HEK293 (cell line): ENCODE measurements around the gene ARPC5.
A peak's percentile ranks its signal among the peaks of the same experiment; 100 is the strongest.

Source experiments
- CTCF ChIA-PET: fragments of 350-600 bp; formaldehyde crosslinking; extraction: SDS; loops from one replicate; lab custom pipeline; 2021; ENCODE audit warnings: antibody characterized with exemption; lab: Yijun Ruan, JAX
- POLR2A ChIA-PET: fragments of 300-600 bp; formaldehyde crosslinking; extraction: SDS; loops from one replicate; lab custom pipeline; 2020; ENCODE audit warnings: antibody characterized with exemption, inconsistent platforms; lab: Yijun Ruan, JAX
- H3K27ac ChIP-seq: fragments of 200-500 bp; sonication (Bioruptor generic); 2 replicates; pipeline ENCODE4 v1.5.1; 2014; ENCODE audit warnings: low read depth, low read length, control low read depth, inconsistent platforms; ENCODE audit errors: extremely low read depth
- H3K36me3 ChIP-seq, 2 experiments: fragments of 200-500 bp in 1 of 2; sonication (Bioruptor generic) in 1 of 2; 1 replicate in 1 of 2; 2 replicates in 1 of 2; pipeline ENCODE4 v1.5.1; 2014 to 2017; ENCODE audit warnings: inconsistent platforms in 2 of 2, low read length in 2 of 2; ENCODE audit not compliant: control insufficient read depth in 2 of 2, insufficient read depth in 1 of 2
- H3K4me1 ChIP-seq: fragments of 200-500 bp; sonication (Bioruptor generic); 2 replicates; pipeline ENCODE4 v1.5.1; 2014; ENCODE audit warnings: mild to moderate bottlenecking, low read length, inconsistent platforms; ENCODE audit not compliant: control insufficient read depth, insufficient read depth
- H3K4me3 ChIP-seq: 2 replicates; pipeline ENCODE4 v1.5.1; 2011; ENCODE audit warnings: low read depth, mild to moderate bottlenecking, control low read depth, low read length, moderate library complexity
- H3K9me3 ChIP-seq: fragments of 200-500 bp; sonication (Bioruptor generic); 2 replicates; pipeline ENCODE4 v1.5.1; 2014; ENCODE audit warnings: low read depth, low read length, inconsistent platforms; ENCODE audit not compliant: control insufficient read depth, insufficient read depth
- EGR2 ChIP-seq: fragments of 450-650 bp; formaldehyde crosslinking; IDR thresholded peaks from 2 replicates; pipeline ENCODE4 v1.5.1; 2016; ENCODE audit warnings: low read depth, missing biosample characterization, missing genetic modification characterization
- GFI1B ChIP-seq: fragments of 450-650 bp; formaldehyde crosslinking; IDR thresholded peaks from 2 replicates; pipeline ENCODE4 v1.5.1; 2016; ENCODE audit warnings: missing biosample characterization, missing genetic modification characterization
- GLIS1 ChIP-seq: fragments of 450-650 bp; formaldehyde crosslinking; IDR thresholded peaks from 2 replicates; pipeline ENCODE4 v1.5.1; 2016; ENCODE audit warnings: missing biosample characterization, missing genetic modification characterization
- KLF16 ChIP-seq: fragments of 450-650 bp; formaldehyde crosslinking; IDR thresholded peaks from 2 replicates; pipeline ENCODE4 v1.5.1; 2017; ENCODE audit warnings: missing biosample characterization, missing genetic modification characterization
- KLF9 ChIP-seq: fragments of 450-650 bp; formaldehyde crosslinking; IDR thresholded peaks from 2 replicates; pipeline ENCODE4 v1.5.1; 2016; ENCODE audit warnings: missing biosample characterization, missing genetic modification characterization, low read depth
- OVOL3 ChIP-seq: fragments of 450-650 bp; formaldehyde crosslinking; IDR thresholded peaks from 2 replicates; pipeline ENCODE4 v1.5.1; 2016; ENCODE audit warnings: missing biosample characterization, missing genetic modification characterization
- REPIN1 ChIP-seq: fragments of 450-650 bp; formaldehyde crosslinking; IDR thresholded peaks from 2 replicates; pipeline ENCODE4 v1.5.1; 2017; ENCODE audit warnings: missing biosample characterization, missing genetic modification characterization, low read depth
- SP3 ChIP-seq: fragments of 450-650 bp; formaldehyde crosslinking; IDR thresholded peaks from 2 replicates; pipeline ENCODE4 v1.5.1; 2016; ENCODE audit warnings: missing biosample characterization, missing genetic modification characterization
- ZBTB17 ChIP-seq: fragments of 450-650 bp; formaldehyde crosslinking; IDR thresholded peaks from 2 replicates; pipeline ENCODE4 v1.5.1; 2016; ENCODE audit warnings: missing biosample characterization, missing genetic modification characterization
- ZBTB7A ChIP-seq: fragments of 450-650 bp; formaldehyde crosslinking; IDR thresholded peaks from 2 replicates; pipeline ENCODE4 v1.5.1; 2016; ENCODE audit warnings: low read depth, missing biosample characterization, missing genetic modification characterization
- ZBTB8A ChIP-seq: fragments of 450-650 bp; formaldehyde crosslinking; IDR thresholded peaks from 2 replicates; pipeline ENCODE4 v1.5.1; 2016; ENCODE audit warnings: missing biosample characterization, missing genetic modification characterization
- ZIC2 ChIP-seq: fragments of 450-650 bp; formaldehyde crosslinking; IDR thresholded peaks from 2 replicates; pipeline ENCODE4 v1.5.1; 2016; ENCODE audit warnings: missing biosample characterization, missing genetic modification characterization
- ZNF2 ChIP-seq: fragments of 450-650 bp; formaldehyde crosslinking; IDR thresholded peaks from 2 replicates; pipeline ENCODE4 v1.5.1; 2016; ENCODE audit warnings: missing biosample characterization, missing genetic modification characterization
- ZNF324 ChIP-seq: fragments of 450-650 bp; formaldehyde crosslinking; IDR thresholded peaks from 2 replicates; pipeline ENCODE4 v1.5.1; 2016; ENCODE audit warnings: missing biosample characterization, missing genetic modification characterization
- ZNF341 ChIP-seq: fragments of 450-650 bp; formaldehyde crosslinking; IDR thresholded peaks from 2 replicates; pipeline ENCODE4; 2016; ENCODE audit warnings: low read depth, missing biosample characterization, missing genetic modification characterization
- ZNF514 ChIP-seq: fragments of 450-650 bp; formaldehyde crosslinking; IDR thresholded peaks from 2 replicates; pipeline ENCODE4 v1.5.1; 2016; ENCODE audit warnings: missing biosample characterization, missing genetic modification characterization
- ZNF596 ChIP-seq: fragments of 450-650 bp; IDR thresholded peaks from 2 replicates; pipeline ENCODE4 v1.5.0; 2018; ENCODE audit warnings: missing biosample characterization, mild to moderate bottlenecking, missing genetic modification characterization, moderate library complexity
- ZNF600 ChIP-seq: fragments of 450-650 bp; formaldehyde crosslinking; IDR thresholded peaks from 2 replicates; pipeline ENCODE4 v1.5.1; 2016; ENCODE audit warnings: missing biosample characterization, missing genetic modification characterization
- ZNF610 ChIP-seq: fragments of 450-650 bp; formaldehyde crosslinking; IDR thresholded peaks from 2 replicates; pipeline ENCODE4 v1.5.1; 2016; ENCODE audit warnings: missing biosample characterization, missing genetic modification characterization, borderline replicate concordance
- ZNF629 ChIP-seq: fragments of 450-650 bp; formaldehyde crosslinking; IDR thresholded peaks from 2 replicates; pipeline ENCODE4 v1.5.1; 2017; ENCODE audit warnings: missing biosample characterization, missing genetic modification characterization
- TF ChIP-seq, protein P1 (sequence below): fragments of 450-650 bp; formaldehyde crosslinking; IDR thresholded peaks from 2 replicates; pipeline ENCODE4 v1.5.1; 2016; ENCODE audit warnings: missing biosample characterization, missing genetic modification characterization, low read depth
- TF ChIP-seq, protein P2 (sequence below): fragments of 450-650 bp; formaldehyde crosslinking; IDR thresholded peaks from 2 replicates; pipeline ENCODE4 v1.5.1; 2016; ENCODE audit warnings: missing biosample characterization, missing genetic modification characterization
- TF ChIP-seq, protein P3 (sequence below): fragments of 450-650 bp; formaldehyde crosslinking; optimal IDR thresholded peaks from 2 replicates; pipeline ENCODE3; 2016; ENCODE audit warnings: missing biosample characterization, mild to moderate bottlenecking, missing genetic modification characterization
- TF ChIP-seq, protein P4 (sequence below): fragments of 450-650 bp; formaldehyde crosslinking; IDR thresholded peaks from 2 replicates; pipeline ENCODE4 v1.5.1; 2016; ENCODE audit warnings: missing biosample characterization, missing genetic modification characterization
- TF ChIP-seq, protein P5 (sequence below): fragments of 450-650 bp; formaldehyde crosslinking; IDR thresholded peaks from 2 replicates; pipeline ENCODE4 v1.5.1; 2017; ENCODE audit warnings: missing biosample characterization, missing genetic modification characterization
- TF ChIP-seq, protein P6 (sequence below): fragments of 450-650 bp; formaldehyde crosslinking; IDR thresholded peaks from 2 replicates; pipeline ENCODE4 v1.5.1; 2016; ENCODE audit warnings: missing biosample characterization, missing genetic modification characterization
- TF ChIP-seq, protein P7 (sequence below): fragments of 450-650 bp; formaldehyde crosslinking; IDR thresholded peaks from 2 replicates; pipeline ENCODE4 v1.5.1; 2016; ENCODE audit warnings: missing biosample characterization, missing genetic modification characterization

Gene ARPC5

DNA sequence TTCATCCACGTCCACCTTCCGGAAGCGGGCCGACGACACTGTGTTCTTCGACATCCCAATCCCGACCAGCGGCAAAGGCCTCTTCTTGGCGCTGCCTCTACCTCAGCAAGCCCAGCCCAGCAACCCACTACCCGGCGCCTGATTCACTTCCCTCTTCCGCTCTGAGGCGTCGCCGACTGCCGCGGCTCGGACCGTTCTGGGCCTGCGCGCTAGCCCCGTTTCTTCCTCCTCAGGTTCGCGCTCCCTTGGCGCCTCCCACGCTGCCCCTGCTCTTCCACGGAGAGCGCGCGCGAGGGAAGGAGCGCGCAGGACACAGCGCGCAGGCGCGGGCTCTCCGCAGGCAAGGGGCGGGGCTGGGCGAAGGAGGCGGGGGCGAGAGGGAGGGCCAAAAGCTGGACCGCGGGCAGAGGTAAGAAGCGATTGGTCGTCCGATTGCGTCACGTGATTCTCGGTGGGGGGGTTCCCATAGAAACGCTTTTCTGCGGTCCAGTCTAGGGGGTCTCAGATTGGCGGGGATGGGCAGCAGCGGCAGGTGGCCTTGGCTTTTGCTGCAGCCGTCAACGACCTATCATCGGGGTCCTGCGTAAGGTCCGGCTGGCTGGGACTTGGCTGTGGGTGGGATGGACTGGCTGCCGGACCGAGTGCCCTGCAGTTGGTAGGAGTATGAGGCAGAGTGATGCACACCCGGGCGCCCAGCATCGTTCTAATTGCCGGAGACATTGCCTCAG, at the start of gene ARPC5:
Gene ARPC5 (minus strand): TSS at position 178 of the 728 bp plus-strand sequence. CDS start 124 bp downstream, at position 54.
- ChIA-PET POLR2A (interaction anchor here (0.6 to 1.5 kb wide), 2 partner anchors 416 to 463 kb away, joined by 4 read pairs; partner anchors contain the start of gene TSEN15), CTCF (interaction anchor here (0.7 kb wide), 1 partner anchor 509 kb away, joined by 3 read pairs; no protein-coding TSS in a partner anchor)
- no peaks in the 10 kb centered on the region for H3K9me3 ChIP-seq
- peak within 1 kb of the TSS; percentile 96 for H3K4me3 ChIP-seq
- peaks cover 14% of the 10 kb centered on the region; the same call in 1 of the 2 replicates for H3K4me1 ChIP-seq
- peak within 1 kb of the TSS; percentile 59 for H3K27ac ChIP-seq
- H3K36me3 ChIP-seq: peaks cover 0 to 5% of the 10 kb centered on the region in 2 experiments; a peak in 1 of 3 replicates
- no peak for TF ChIP-seq REPIN1 (tag by site-specific recombination)
- no peak for TF ChIP-seq ZNF514 (tag by site-specific recombination)
- peak; percentile 82; the same call in 1 of the 2 replicates for TF ChIP-seq ZBTB8A (tag by site-specific recombination)
- TF ChIP-seq, protein P1, sequence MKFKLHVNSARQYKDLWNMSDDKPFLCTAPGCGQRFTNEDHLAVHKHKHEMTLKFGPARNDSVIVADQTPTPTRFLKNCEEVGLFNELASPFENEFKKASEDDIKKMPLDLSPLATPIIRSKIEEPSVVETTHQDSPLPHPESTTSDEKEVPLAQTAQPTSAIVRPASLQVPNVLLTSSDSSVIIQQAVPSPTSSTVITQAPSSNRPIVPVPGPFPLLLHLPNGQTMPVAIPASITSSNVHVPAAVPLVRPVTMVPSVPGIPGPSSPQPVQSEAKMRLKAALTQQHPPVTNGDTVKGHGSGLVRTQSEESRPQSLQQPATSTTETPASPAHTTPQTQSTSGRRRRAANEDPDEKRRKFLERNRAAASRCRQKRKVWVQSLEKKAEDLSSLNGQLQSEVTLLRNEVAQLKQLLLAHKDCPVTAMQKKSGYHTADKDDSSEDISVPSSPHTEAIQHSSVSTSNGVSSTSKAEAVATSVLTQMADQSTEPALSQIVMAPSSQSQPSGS (tag by site-specific recombination): no peak
- no peak for TF ChIP-seq OVOL3
- TF ChIP-seq ZNF600: peak; percentile 90
- peak; percentile 90; the same call in 1 of the 2 replicates for TF ChIP-seq ZIC2 (tag by site-specific recombination)
- TF ChIP-seq KLF16 (tag by site-specific recombination): 0 out of 2 replicates have a peak, but pooled peaks have one; percentile 1
- peak; percentile 45; the same call in 1 of the 2 replicates for TF ChIP-seq ZNF324 (tag by site-specific recombination)
- TF ChIP-seq, protein P2, sequence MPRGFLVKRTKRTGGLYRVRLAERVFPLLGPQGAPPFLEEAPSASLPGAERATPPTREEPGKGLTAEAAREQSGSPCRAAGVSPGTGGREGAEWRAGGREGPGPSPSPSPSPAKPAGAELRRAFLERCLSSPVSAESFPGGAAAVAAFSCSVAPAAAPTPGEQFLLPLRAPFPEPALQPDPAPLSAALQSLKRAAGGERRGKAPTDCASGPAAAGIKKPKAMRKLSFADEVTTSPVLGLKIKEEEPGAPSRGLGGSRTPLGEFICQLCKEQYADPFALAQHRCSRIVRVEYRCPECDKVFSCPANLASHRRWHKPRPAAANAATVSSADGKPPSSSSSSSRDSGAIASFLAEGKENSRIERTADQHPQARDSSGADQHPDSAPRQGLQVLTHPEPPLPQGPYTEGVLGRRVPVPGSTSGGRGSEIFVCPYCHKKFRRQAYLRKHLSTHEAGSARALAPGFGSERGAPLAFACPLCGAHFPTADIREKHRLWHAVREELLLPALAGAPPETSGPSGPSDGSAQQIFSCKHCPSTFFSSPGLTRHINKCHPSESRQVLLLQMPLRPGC (tag by site-specific recombination): no peak; the same call in 1 of the 2 replicates
- TF ChIP-seq ZNF629 (tag by site-specific recombination): peak; percentile 25; the same call in 1 of the 2 replicates
- TF ChIP-seq, protein P3, sequence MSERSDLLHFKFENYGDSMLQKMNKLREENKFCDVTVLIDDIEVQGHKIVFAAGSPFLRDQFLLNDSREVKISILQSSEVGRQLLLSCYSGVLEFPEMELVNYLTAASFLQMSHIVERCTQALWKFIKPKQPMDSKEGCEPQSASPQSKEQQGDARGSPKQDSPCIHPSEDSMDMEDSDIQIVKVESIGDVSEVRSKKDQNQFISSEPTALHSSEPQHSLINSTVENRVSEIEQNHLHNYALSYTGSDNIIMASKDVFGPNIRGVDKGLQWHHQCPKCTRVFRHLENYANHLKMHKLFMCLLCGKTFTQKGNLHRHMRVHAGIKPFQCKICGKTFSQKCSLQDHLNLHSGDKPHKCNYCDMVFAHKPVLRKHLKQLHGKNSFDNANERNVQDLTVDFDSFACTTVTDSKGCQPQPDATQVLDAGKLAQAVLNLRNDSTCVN: peak; percentile 96
- TF ChIP-seq, protein P4, sequence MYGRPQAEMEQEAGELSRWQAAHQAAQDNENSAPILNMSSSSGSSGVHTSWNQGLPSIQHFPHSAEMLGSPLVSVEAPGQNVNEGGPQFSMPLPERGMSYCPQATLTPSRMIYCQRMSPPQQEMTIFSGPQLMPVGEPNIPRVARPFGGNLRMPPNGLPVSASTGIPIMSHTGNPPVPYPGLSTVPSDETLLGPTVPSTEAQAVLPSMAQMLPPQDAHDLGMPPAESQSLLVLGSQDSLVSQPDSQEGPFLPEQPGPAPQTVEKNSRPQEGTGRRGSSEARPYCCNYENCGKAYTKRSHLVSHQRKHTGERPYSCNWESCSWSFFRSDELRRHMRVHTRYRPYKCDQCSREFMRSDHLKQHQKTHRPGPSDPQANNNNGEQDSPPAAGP (tag by site-specific recombination): peak; percentile 33
- TF ChIP-seq, protein P5, sequence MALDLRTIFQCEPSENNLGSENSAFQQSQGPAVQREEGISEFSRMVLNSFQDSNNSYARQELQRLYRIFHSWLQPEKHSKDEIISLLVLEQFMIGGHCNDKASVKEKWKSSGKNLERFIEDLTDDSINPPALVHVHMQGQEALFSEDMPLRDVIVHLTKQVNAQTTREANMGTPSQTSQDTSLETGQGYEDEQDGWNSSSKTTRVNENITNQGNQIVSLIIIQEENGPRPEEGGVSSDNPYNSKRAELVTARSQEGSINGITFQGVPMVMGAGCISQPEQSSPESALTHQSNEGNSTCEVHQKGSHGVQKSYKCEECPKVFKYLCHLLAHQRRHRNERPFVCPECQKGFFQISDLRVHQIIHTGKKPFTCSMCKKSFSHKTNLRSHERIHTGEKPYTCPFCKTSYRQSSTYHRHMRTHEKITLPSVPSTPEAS (tag by site-specific recombination): 0 out of 2 replicates have a peak, but pooled peaks have one; percentile 49
- TF ChIP-seq, protein P6, sequence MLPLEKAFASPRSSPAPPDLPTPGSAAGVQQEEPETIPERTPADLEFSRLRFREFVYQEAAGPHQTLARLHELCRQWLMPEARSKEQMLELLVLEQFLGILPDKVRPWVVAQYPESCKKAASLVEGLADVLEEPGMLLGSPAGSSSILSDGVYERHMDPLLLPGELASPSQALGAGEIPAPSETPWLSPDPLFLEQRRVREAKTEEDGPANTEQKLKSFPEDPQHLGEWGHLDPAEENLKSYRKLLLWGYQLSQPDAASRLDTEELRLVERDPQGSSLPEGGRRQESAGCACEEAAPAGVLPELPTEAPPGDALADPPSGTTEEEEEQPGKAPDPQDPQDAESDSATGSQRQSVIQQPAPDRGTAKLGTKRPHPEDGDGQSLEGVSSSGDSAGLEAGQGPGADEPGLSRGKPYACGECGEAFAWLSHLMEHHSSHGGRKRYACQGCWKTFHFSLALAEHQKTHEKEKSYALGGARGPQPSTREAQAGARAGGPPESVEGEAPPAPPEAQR (tag by site-specific recombination): no peak; the same call in 1 of the 2 replicates
- peak; percentile 86 for TF ChIP-seq ZNF2 (tag by site-specific recombination)
- no peak for TF ChIP-seq GFI1B (tag by site-specific recombination)
- TF ChIP-seq ZNF610 (tag by site-specific recombination): peak; percentile 64; the same call in 1 of the 2 replicates
- TF ChIP-seq, protein P7, sequence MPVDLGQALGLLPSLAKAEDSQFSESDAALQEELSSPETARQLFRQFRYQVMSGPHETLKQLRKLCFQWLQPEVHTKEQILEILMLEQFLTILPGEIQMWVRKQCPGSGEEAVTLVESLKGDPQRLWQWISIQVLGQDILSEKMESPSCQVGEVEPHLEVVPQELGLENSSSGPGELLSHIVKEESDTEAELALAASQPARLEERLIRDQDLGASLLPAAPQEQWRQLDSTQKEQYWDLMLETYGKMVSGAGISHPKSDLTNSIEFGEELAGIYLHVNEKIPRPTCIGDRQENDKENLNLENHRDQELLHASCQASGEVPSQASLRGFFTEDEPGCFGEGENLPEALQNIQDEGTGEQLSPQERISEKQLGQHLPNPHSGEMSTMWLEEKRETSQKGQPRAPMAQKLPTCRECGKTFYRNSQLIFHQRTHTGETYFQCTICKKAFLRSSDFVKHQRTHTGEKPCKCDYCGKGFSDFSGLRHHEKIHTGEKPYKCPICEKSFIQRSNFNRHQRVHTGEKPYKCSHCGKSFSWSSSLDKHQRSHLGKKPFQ: 0 out of 2 replicates have a peak, but pooled peaks have one; percentile 33
- TF ChIP-seq GLIS1 (tag by site-specific recombination): peak; percentile 100
- peak; percentile 70 for TF ChIP-seq SP3 (tag by site-specific recombination)
- TF ChIP-seq ZNF596 (tag by site-specific recombination): peak; percentile 67; the same call in 1 of the 2 replicates
- peak; percentile 74 for TF ChIP-seq KLF9 (tag by site-specific recombination)
- peak; percentile 77 for TF ChIP-seq ZNF341 (tag by site-specific recombination)
- peak; percentile 75; the same call in 1 of the 2 replicates for TF ChIP-seq EGR2
- TF ChIP-seq ZBTB17 (tag by site-specific recombination): peak; percentile 84
- TF ChIP-seq ZBTB7A: peak; percentile 80; the same call in 1 of the 2 replicates
